ENCODE measurements around the gene HTR3B. TPM values are rescaled to one million over a fixed set of nuclear protein-coding genes. Genes with fewer than 3 reads are reported as not detected.
A peak's percentile ranks its signal among the peaks of the same experiment; 100 is the strongest.
"Not testable (repeated sequence)": the region's sequence is repeated elsewhere in the genome, so short reads cannot be mapped to it uniquely, and the experiment has no call there.

HTR3B gene
- total RNA-seq, 1 donor from 2014 or later = not detected

- H3K27me3 Mint-ChIP-seq (ENCODE audit: low read depth) = no peaks in the 10 kb centered on the region
- H3K36me3 Mint-ChIP-seq (ENCODE audit: low read depth) = no peaks in the 10 kb centered on the region
- H3K4me3 Mint-ChIP-seq (ENCODE audit: unreplicated experiment) = no peak overlapping the region
- DNase-seq (ENCODE audit: low spot score) = no peak
- no peak for TF ChIP-seq CTCF (IDR thresholded peaks at IDR 0.05)
- peaks cover 45% of the 10 kb centered on the region for H3K4me1 Mint-ChIP-seq (ENCODE audit: low read depth)
- H3K27ac Mint-ChIP-seq (ENCODE audit: unreplicated experiment) = no peak overlapping the region
- H3K9me3 Mint-ChIP-seq (ENCODE audit: low read depth) = no peaks in the 10 kb centered on the region
These were observed 27.6 kb upstream of the HTR3B start for GRCh38 chr11:113876798-113877669.

GRCh38 chr11:113877670-113878055 is 26.9 kb upstream of the HTR3B start:
- H3K4me1 Mint-ChIP-seq (ENCODE audit: low read depth) = peaks cover 42% of the 10 kb centered on the region
- TF ChIP-seq CTCF (IDR thresholded peaks at IDR 0.05) = no peak
- H3K4me3 Mint-ChIP-seq (ENCODE audit: unreplicated experiment) = no peak overlapping the region
- no peak overlapping the region for H3K27ac Mint-ChIP-seq (ENCODE audit: unreplicated experiment)
- H3K9me3 Mint-ChIP-seq (ENCODE audit: low read depth) = no peaks in the 10 kb centered on the region
- no peak for DNase-seq (ENCODE audit: low spot score)
- no peaks in the 10 kb centered on the region for H3K27me3 Mint-ChIP-seq (ENCODE audit: low read depth)
- H3K36me3 Mint-ChIP-seq (ENCODE audit: low read depth) = no peaks in the 10 kb centered on the region

- not testable (repeated sequence) for DNase-seq (ENCODE audit: low spot score); H3K9me3 Mint-ChIP-seq (ENCODE audit: low read depth); H3K4me3 Mint-ChIP-seq (ENCODE audit: unreplicated experiment); H3K36me3 Mint-ChIP-seq (ENCODE audit: low read depth); H3K27me3 Mint-ChIP-seq (ENCODE audit: low read depth); H3K27ac Mint-ChIP-seq (ENCODE audit: unreplicated experiment)
- H3K4me1 Mint-ChIP-seq (ENCODE audit: low read depth) = peaks cover 30% of the 10 kb centered on the region
These were observed 25.1 kb upstream of the HTR3B start for GRCh38 chr11:113879446-113879845.

- no peak overlapping the region for H3K27ac Mint-ChIP-seq (ENCODE audit: unreplicated experiment)
- H3K4me3 Mint-ChIP-seq (ENCODE audit: unreplicated experiment) = no peak overlapping the region
- H3K9me3 Mint-ChIP-seq (ENCODE audit: low read depth) = no peaks in the 10 kb centered on the region
- no peaks in the 10 kb centered on the region for H3K36me3 Mint-ChIP-seq (ENCODE audit: low read depth)
- H3K4me1 Mint-ChIP-seq (ENCODE audit: low read depth) = peaks cover 29% of the 10 kb centered on the region
- no peaks in the 10 kb centered on the region for H3K27me3 Mint-ChIP-seq (ENCODE audit: low read depth)
- no peak for TF ChIP-seq CTCF (IDR thresholded peaks at IDR 0.05)
- no peak for DNase-seq (ENCODE audit: low spot score)
These were observed 23.6 kb upstream of the HTR3B start for GRCh38 chr11:113880971-113881370.

GRCh38 chr11:113881856-113882255 is 22.7 kb upstream of the HTR3B start:
- DNase-seq (ENCODE audit: low spot score) = no peak

More at GRCh38 chr11:113881856-113882255, 22.7 kb upstream of the HTR3B start:
- no peaks in the 10 kb centered on the region for H3K27me3 Mint-ChIP-seq (ENCODE audit: low read depth)
- H3K36me3 Mint-ChIP-seq (ENCODE audit: low read depth) = no peaks in the 10 kb centered on the region
- no peak for TF ChIP-seq CTCF (IDR thresholded peaks at IDR 0.05)
- H3K9me3 Mint-ChIP-seq (ENCODE audit: low read depth) = no peaks in the 10 kb centered on the region
- no peak overlapping the region for H3K4me3 Mint-ChIP-seq (ENCODE audit: unreplicated experiment)
- H3K4me1 Mint-ChIP-seq (ENCODE audit: low read depth) = peaks cover 21% of the 10 kb centered on the region
- peak overlapping the region; percentile 75 for H3K27ac Mint-ChIP-seq (ENCODE audit: unreplicated experiment)
